Cardiac muscle cell (in vitro differentiated cells and primary cell): ENCODE results near the gene CST7. TPM values are rescaled to one million over a fixed set of nuclear protein-coding genes. Genes with fewer than 3 reads are reported as not detected.

Source experiments
- DNase-seq, 2 donors: peaks; one replicate each; pipeline versions ENCODE4 v3.0.0 to v3.0.0-alpha.2; 2010 to 2017; ENCODE audit warnings: low read depth in 1 of 2, low spot score in 1 of 2
- H3K27ac ChIP-seq: fragments of 200-600 bp; sonication (generic); 2 replicates; pipeline ENCODE4 v1.5.1; 2016
- H3K27me3 ChIP-seq: fragments of 200-600 bp; sonication (generic); 2 replicates; pipeline ENCODE4 v1.6.0; 2016; ENCODE audit warnings: control low read depth
- H3K36me3 ChIP-seq: fragments of 200-600 bp; sonication (generic); 2 replicates; pipeline ENCODE4 v1.5.1; 2016; ENCODE audit warnings: control low read depth
- H3K4me1 ChIP-seq: fragments of 200-600 bp; sonication (generic); 2 replicates; pipeline ENCODE4 v1.8.1; 2017; ENCODE audit warnings: low read depth, mild to moderate bottlenecking, mixed run types
- H3K4me3 ChIP-seq: fragments of 200-600 bp; sonication (generic); 2 replicates; pipeline ENCODE4 v1.5.1; 2016; ENCODE audit warnings: mild to moderate bottlenecking
- H3K9me3 ChIP-seq: fragments of 200-600 bp; sonication (generic); 2 replicates; pipeline ENCODE4 v1.5.1; 2017; ENCODE audit warnings: low read depth, mild to moderate bottlenecking, control low read depth
- CTCF ChIP-seq: IDR thresholded peaks from 2 replicates; pipeline ENCODE4 v1.5.1; 2012; ENCODE audit warnings: low read depth, mild to moderate bottlenecking, low read length
- polyA plus RNA-seq: library from polyadenylated mRNA; unstranded; fragments of >200 nt; fragmentation: Nextera tagmentation; extraction: Ambion mirVana; gene quantifications from 2 replicates; pipeline ENCODE4 v1.2.1, GENCODE V29; 2016
- total RNA-seq: library from RNA; depleted of rRNA; stranded (reverse); fragments of >200 nt; gene quantifications from 2 replicates; pipeline ENCODE4 v1.2.3, GENCODE V29; 2016

The CST7 gene
- total and polyA plus RNA-seq, 2 experiments from 2014 or later, result 0.20 TPM; not detected in 1

- TF ChIP-seq CTCF, result no peak
- Histone ChIP-seq H3K4me3 (no peak overlapping the region), H3K9me3 (no peaks in the 10 kb centered on the region), H3K27me3 (no peaks in the 10 kb centered on the region), H3K4me1 (no peaks in the 10 kb centered on the region), H3K27ac (no peak overlapping the region), H3K36me3 (no peaks in the 10 kb centered on the region)
- no peak for DNase-seq
Measured at GRCh38 chr20:24915440-24915839, 33.6 kb upstream of the CST7 start.

GRCh38 chr20:24915892-24916291, 33.2 kb upstream of the CST7 start:
- no peaks in the 10 kb centered on the region for H3K27me3 ChIP-seq
- H3K9me3 ChIP-seq, result no peaks in the 10 kb centered on the region
- no peak for TF ChIP-seq CTCF
- no peaks in the 10 kb centered on the region for H3K36me3 ChIP-seq
- H3K27ac ChIP-seq, result no peak overlapping the region
- no peak overlapping the region for H3K4me3 ChIP-seq
- no peaks in the 10 kb centered on the region for H3K4me1 ChIP-seq
- DNase-seq, result no peak

- Histone ChIP-seq H3K9me3 (no peaks in the 10 kb centered on the region), H3K36me3 (no peaks in the 10 kb centered on the region), H3K27me3 (no peaks in the 10 kb centered on the region), H3K4me3 (no peak overlapping the region), H3K27ac (no peak overlapping the region), H3K4me1 (no peaks in the 10 kb centered on the region)
- DNase-seq, result no peak
- no peak for TF ChIP-seq CTCF
Measured at GRCh38 chr20:24916412-24916811, 32.7 kb upstream of the CST7 start.

- H3K27me3 ChIP-seq, result no peaks in the 10 kb centered on the region
Measured at GRCh38 chr20:24917056-24917455, 32.0 kb upstream of the CST7 start.

GRCh38 chr20:24917797-24918578, 31.1 kb upstream of the CST7 start:
- Histone ChIP-seq H3K9me3 (no peaks in the 10 kb centered on the region), H3K4me3 (no peak overlapping the region), H3K27ac (no peak overlapping the region), H3K27me3 (no peaks in the 10 kb centered on the region), H3K4me1 (no peaks in the 10 kb centered on the region), H3K36me3 (no peaks in the 10 kb centered on the region)
- peak; percentile 80 to 86 for DNase-seq
- peak; percentile 88 for TF ChIP-seq CTCF

More at GRCh38 chr20:24917056-24917455, 32.0 kb upstream of the CST7 start:
- Histone ChIP-seq H3K9me3 (no peaks in the 10 kb centered on the region), H3K4me1 (no peaks in the 10 kb centered on the region), H3K36me3 (no peaks in the 10 kb centered on the region), H3K27ac (no peak overlapping the region), H3K4me3 (no peak overlapping the region)
- TF ChIP-seq CTCF, result no peak
- no peak for DNase-seq
